Tibial nerve (tissue), 4 donors: Measurements from ENCODE around the gene PRSS12.

Experiments used
- CTCF ChIP-seq, 5 experiments: fragments of 200-600 bp in 3 of 5; fragments of 450-650 bp in 2 of 5; sonication (generic) in 3 of 5; IDR thresholded peaks; one replicate each; pipeline ENCODE4 v1.5.1; 2016 to 2019; ENCODE audit warnings: antibody characterized with exemption in 5 of 5, mild to moderate bottlenecking in 3 of 5, moderate library complexity in 2 of 5
- EP300 ChIP-seq, 2 donors: sonication (generic); formaldehyde crosslinking; IDR thresholded peaks; one replicate each; pipeline ENCODE4 v1.6.1; 2017; ENCODE audit warnings: antibody characterized with exemption in 2 of 2, mild to moderate bottlenecking in 1 of 2
- POLR2A ChIP-seq, 2 donors: fragments of 450-650 bp; IDR thresholded peaks; one replicate each; pipeline ENCODE4 v1.6.1; 2017; ENCODE audit warnings: antibody characterized with exemption in 2 of 2, mild to moderate bottlenecking in 2 of 2, moderate library complexity in 2 of 2

GRCh38 chr4:118268780-118269179, 84.0 kb downstream of the PRSS12 start:
- no peak for TF ChIP-seq CTCF (IDR thresholded peaks at IDR 0.05)
- TF ChIP-seq POLR2A (IDR thresholded peaks at IDR 0.05) = no peak
- TF ChIP-seq EP300 (IDR thresholded peaks at IDR 0.05) = no peak
